C4-2B (cell line): ENCODE data around the gene IGF2BP1.

Experiments
- H3K27ac ChIP-seq: fragments of 450-650 bp; 2 replicates; pipeline ENCODE4 v1.5.1; 2017
- CTCF ChIP-seq: fragments of 450-650 bp; conservative IDR thresholded peaks from 2 replicates; pipeline ENCODE4 v1.5.1; 2017; ENCODE audit warnings: mild to moderate bottlenecking
- ZFX ChIP-seq: fragments of 450-650 bp; IDR thresholded peaks from 2 replicates; pipeline ENCODE4 v1.6.1; 2017

The IGF2BP1 gene

GRCh38 chr17:49069585-49070273 lies 72.5 kb downstream of the IGF2BP1 start:
- TF ChIP-seq ZFX (no peak), CTCF (no peak)
- H3K27ac ChIP-seq: no peak overlapping the region

- no peak for TF ChIP-seq CTCF
- TF ChIP-seq ZFX: no peak
- no peak overlapping the region for H3K27ac ChIP-seq
Observed at GRCh38 chr17:49071106-49071505, 73.9 kb downstream of the IGF2BP1 start.

GRCh38 chr17:49074851-49075540 lies 77.8 kb downstream of the IGF2BP1 start:
- TF ChIP-seq CTCF: no peak
- no peak overlapping the region for H3K27ac ChIP-seq

GRCh38 chr17:49076573-49077384 lies 79.6 kb downstream of the IGF2BP1 start:
- TF ChIP-seq ZFX: no peak
- TF ChIP-seq CTCF: no peak
- H3K27ac ChIP-seq: no peak overlapping the region

GRCh38 chr17:49078248-49078647 lies 81.1 kb downstream of the IGF2BP1 start:
- no peak overlapping the region for H3K27ac ChIP-seq
- TF ChIP-seq ZFX: no peak
- TF ChIP-seq CTCF: no peak

GRCh38 chr17:49079840-49080663 lies 82.9 kb downstream of the IGF2BP1 start:
- TF ChIP-seq ZFX (no peak), CTCF (no peak)
- H3K27ac ChIP-seq: no peak overlapping the region
